ENCODE results near the gene FAM168A.

Gene FAM168A

GRCh38 chr11:73359341-73359740 is 238.6 kb downstream of the FAM168A start:
- Mint-ChIP-seq H3K36me3 (ENCODE audit: low read depth) (no peaks in the 10 kb centered on the region), H3K27ac (no peak overlapping the region), H3K27me3 (ENCODE audit: low read depth) (no peaks in the 10 kb centered on the region), H3K4me3 (no peak overlapping the region), H3K4me1 (ENCODE audit: low read depth) (peaks cover 2% of the 10 kb centered on the region), H3K9me3 (no peaks in the 10 kb centered on the region)
- DNase-seq (ENCODE audit: low spot score): no peak

GRCh38 chr11:73358071-73358470 is 239.8 kb downstream of the FAM168A start:
- H3K27me3 Mint-ChIP-seq (ENCODE audit: low read depth): no peaks in the 10 kb centered on the region
- no peaks in the 10 kb centered on the region for H3K36me3 Mint-ChIP-seq (ENCODE audit: low read depth)
- no peaks in the 10 kb centered on the region for H3K9me3 Mint-ChIP-seq
- H3K27ac Mint-ChIP-seq: no peak overlapping the region
- no peak overlapping the region for H3K4me3 Mint-ChIP-seq
- no peak for DNase-seq (ENCODE audit: low spot score)
- peaks cover 7% of the 10 kb centered on the region for H3K4me1 Mint-ChIP-seq (ENCODE audit: low read depth)

- Mint-ChIP-seq H3K36me3 (ENCODE audit: low read depth) (no peaks in the 10 kb centered on the region), H3K4me3 (no peak overlapping the region), H3K27ac (no peak overlapping the region), H3K9me3 (no peaks in the 10 kb centered on the region), H3K27me3 (ENCODE audit: low read depth) (no peaks in the 10 kb centered on the region), H3K4me1 (ENCODE audit: low read depth) (peaks cover 12% of the 10 kb centered on the region)
- no peak for DNase-seq (ENCODE audit: low spot score)
Measured at GRCh38 chr11:73356979-73357860, 240.7 kb downstream of the FAM168A start.

GRCh38 chr11:73355109-73355508 is 242.8 kb downstream of the FAM168A start:
- no peak for DNase-seq (ENCODE audit: low spot score)
- Mint-ChIP-seq H3K4me3 (no peak overlapping the region), H3K36me3 (ENCODE audit: low read depth) (no peaks in the 10 kb centered on the region), H3K27me3 (ENCODE audit: low read depth) (no peaks in the 10 kb centered on the region), H3K9me3 (no peaks in the 10 kb centered on the region), H3K4me1 (ENCODE audit: low read depth) (peaks cover 27% of the 10 kb centered on the region), H3K27ac (no peak overlapping the region)

- peak overlapping the region; percentile 82 for H3K27ac Mint-ChIP-seq
- peak; percentile 55 for DNase-seq (ENCODE audit: low spot score)
- no peaks in the 10 kb centered on the region for H3K27me3 Mint-ChIP-seq (ENCODE audit: low read depth)
- no peaks in the 10 kb centered on the region for H3K36me3 Mint-ChIP-seq (ENCODE audit: low read depth)
- H3K4me1 Mint-ChIP-seq (ENCODE audit: low read depth): peaks cover 29% of the 10 kb centered on the region
- H3K9me3 Mint-ChIP-seq: no peaks in the 10 kb centered on the region
- H3K4me3 Mint-ChIP-seq: peak overlapping the region; percentile 47
Measured at GRCh38 chr11:73353422-73353821, 244.5 kb downstream of the FAM168A start.

GRCh38 chr11:73350908-73351636 is 246.8 kb downstream of the FAM168A start:
- peak; percentile 48 for DNase-seq (ENCODE audit: low spot score)
- Mint-ChIP-seq H3K36me3 (ENCODE audit: low read depth) (no peaks in the 10 kb centered on the region), H3K27me3 (ENCODE audit: low read depth) (no peaks in the 10 kb centered on the region), H3K4me3 (peak overlapping the region; percentile 17), H3K4me1 (ENCODE audit: low read depth) (peaks cover 29% of the 10 kb centered on the region), H3K9me3 (no peaks in the 10 kb centered on the region), H3K27ac (peak overlapping the region; percentile 56)
